ENCODE measurements around the gene DCLK2.

DNA sequence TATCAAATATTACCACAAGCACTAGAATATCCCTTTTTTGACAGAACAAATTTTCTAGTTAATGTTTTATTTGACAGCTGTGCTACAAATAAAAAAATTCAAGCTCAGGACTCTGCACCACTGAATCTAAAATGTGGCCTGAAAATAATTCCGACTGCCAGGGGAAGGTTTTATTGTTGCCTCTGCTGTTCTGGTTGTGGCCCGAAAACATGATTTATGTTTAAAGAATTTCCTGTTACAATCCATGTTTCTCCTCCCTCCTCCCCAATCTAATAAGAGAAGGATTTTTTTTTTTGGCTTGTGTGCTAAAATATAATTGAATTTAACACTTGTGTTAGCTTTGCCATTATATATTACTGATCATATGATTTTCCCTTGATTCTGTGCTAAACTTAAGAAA is 227.8 kb downstream of the DCLK2 start:
- TF ChIP-seq, protein P1, sequence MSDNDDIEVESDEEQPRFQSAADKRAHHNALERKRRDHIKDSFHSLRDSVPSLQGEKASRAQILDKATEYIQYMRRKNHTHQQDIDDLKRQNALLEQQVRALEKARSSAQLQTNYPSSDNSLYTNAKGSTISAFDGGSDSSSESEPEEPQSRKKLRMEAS (IDR thresholded peaks at IDR 0.05) = no peak
- TF ChIP-seq RAD21 (IDR thresholded peaks at IDR 0.05; ENCODE audit: low read depth) (no peak), EP300 (IDR thresholded peaks at IDR 0.05; ENCODE audit: borderline replicate concordance) (no peak), TCF12 (IDR thresholded peaks at IDR 0.05; ENCODE audit: low read depth) (no peak), ZBTB7A (IDR thresholded peaks at IDR 0.05; ENCODE audit: low read depth) (no peak), TAF1 (IDR thresholded peaks at IDR 0.05; ENCODE audit: low read depth) (no peak), EGR1 (IDR thresholded peaks at IDR 0.05) (no peak)
- TF ChIP-seq, protein P2, sequence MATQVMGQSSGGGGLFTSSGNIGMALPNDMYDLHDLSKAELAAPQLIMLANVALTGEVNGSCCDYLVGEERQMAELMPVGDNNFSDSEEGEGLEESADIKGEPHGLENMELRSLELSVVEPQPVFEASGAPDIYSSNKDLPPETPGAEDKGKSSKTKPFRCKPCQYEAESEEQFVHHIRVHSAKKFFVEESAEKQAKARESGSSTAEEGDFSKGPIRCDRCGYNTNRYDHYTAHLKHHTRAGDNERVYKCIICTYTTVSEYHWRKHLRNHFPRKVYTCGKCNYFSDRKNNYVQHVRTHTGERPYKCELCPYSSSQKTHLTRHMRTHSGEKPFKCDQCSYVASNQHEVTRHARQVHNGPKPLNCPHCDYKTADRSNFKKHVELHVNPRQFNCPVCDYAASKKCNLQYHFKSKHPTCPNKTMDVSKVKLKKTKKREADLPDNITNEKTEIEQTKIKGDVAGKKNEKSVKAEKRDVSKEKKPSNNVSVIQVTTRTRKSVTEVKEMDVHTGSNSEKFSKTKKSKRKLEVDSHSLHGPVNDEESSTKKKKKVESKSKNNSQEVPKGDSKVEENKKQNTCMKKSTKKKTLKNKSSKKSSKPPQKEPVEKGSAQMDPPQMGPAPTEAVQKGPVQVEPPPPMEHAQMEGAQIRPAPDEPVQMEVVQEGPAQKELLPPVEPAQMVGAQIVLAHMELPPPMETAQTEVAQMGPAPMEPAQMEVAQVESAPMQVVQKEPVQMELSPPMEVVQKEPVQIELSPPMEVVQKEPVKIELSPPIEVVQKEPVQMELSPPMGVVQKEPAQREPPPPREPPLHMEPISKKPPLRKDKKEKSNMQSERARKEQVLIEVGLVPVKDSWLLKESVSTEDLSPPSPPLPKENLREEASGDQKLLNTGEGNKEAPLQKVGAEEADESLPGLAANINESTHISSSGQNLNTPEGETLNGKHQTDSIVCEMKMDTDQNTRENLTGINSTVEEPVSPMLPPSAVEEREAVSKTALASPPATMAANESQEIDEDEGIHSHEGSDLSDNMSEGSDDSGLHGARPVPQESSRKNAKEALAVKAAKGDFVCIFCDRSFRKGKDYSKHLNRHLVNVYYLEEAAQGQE (IDR thresholded peaks at IDR 0.05; ENCODE audit: low read depth) = no peak
- TF ChIP-seq, protein P3, sequence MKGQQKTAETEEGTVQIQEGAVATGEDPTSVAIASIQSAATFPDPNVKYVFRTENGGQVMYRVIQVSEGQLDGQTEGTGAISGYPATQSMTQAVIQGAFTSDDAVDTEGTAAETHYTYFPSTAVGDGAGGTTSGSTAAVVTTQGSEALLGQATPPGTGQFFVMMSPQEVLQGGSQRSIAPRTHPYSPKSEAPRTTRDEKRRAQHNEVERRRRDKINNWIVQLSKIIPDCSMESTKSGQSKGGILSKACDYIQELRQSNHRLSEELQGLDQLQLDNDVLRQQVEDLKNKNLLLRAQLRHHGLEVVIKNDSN (IDR thresholded peaks at IDR 0.05) = no peak
